ENCODE data around the gene ALLC.

DNA sequence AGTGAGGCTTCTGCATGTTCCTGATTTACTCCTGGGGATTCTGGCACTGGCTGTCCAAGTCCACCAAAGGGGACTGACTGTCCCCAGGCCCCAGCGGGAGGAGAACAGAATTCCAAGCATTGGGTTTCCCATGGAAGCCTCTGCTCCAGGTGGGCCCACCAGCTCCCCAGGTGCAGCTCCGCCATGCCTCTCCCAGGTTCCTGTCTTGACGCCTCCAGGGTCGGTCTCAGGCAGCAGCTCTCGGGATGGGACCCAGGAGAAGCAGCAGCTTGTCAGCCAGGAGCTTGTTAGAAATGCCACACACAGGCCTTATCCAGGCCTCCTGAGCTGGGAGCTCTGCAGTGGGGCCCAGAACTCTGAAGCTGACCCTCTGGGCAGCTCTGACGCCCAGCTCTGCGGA is 93.3 kb downstream of the ALLC start:
- TF ChIP-seq CTCF (IDR thresholded peaks at IDR 0.05) (no peak), POLR2A (IDR thresholded peaks at IDR 0.05) (no peak)
